Dermis microvascular lymphatic vessel endothelial cell (primary cell): ENCODE data around the gene GHRH. TPM values are rescaled to one million over a fixed set of nuclear protein-coding genes. Genes with fewer than 3 reads are reported as not detected.

Experiments used
- DNase-seq, 2 donors: peaks; one replicate each; pipeline versions ENCODE4 v3.0.0 to v3.0.0-alpha.2; 2010; ENCODE audit warnings: low read depth in 2 of 2
- total RNA-seq: library from RNA; depleted of rRNA; stranded (reverse); fragments of >200 nt; gene quantifications from 2 replicates; pipeline ENCODE4 v1.2.1, GENCODE V29; 2014

Gene GHRH, protein sequence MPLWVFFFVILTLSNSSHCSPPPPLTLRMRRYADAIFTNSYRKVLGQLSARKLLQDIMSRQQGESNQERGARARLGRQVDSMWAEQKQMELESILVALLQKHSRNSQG
- total RNA-seq, result not detected in 2 replicates

DNA sequence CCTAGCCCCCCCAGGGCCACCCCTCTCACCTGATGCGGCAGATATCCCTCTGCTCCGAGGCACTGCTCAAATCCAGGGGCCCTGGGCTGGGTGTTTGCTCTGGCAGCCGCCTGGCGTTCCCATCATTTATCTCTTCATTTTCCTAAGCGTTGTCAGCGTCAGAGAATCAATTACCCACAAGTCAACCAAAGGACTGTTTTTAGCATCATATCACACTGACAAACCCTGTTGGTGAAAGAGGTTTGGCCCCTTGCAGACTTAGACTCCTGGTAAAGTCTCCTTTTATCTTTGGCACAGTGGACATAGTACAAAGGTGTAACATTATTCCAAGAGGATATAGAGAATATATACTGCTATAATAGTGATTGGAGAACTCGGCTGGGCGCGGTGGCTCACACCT lies at the start of gene GHRH:
Gene GHRH, minus strand, starts transcription at position 101 of the 400 bp plus-strand sequence. CDS start 4,925 bp downstream, outside the sequence.
- no peak for DNase-seq

DNA sequence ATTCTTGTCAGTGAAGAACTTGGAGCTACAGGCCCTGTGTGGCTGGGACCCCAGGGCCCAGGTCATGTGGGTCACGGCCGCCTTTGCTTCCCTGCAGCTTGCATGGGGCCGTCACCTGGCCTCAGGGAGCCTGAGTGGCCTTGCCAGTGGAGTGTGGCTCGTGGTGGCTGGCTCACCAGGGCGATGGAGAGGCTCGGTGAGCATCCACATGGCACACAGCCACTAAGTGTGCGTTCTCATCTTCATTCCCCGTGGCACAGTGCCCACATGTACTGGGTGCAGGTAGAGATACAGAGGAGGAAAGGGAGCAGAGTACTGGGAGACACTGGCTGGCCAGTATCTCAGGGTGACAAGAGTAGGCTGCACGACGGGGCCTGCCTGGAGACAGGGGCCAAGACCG lies 49.3 kb upstream of the GHRH start:
- no peak for DNase-seq

DNA sequence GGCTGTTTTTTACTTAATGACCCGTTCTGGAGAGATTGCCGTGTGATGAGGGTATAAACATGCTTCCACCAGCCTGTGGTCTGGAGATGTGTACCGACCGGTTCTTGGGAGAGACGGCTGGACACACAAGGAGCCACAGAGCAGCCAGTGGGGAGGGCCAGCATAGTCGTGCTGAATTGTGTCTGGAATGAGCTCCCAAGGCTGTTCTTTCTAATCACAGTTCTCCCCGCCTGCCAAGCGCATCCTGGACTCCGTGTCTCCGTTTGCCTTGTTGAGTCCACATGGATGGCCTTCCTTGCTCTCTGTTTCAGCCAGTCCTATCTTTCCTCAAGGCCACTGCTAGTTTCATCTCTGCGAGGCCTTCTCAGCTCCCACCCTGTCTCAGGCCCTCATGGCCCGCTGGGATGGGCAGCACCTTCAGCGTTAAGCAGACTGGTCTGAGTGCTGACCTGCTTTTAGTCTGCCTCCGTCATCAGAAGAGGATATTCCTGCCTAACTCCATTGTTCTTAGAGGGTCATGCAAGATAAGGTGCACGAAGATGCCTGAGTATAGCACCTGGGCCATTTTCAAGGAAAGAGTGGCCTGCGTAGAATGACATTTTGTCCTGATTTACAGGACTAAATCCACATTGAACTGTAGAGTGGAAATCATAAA lies 48.4 kb upstream of the GHRH start:
- no peak for DNase-seq

DNA sequence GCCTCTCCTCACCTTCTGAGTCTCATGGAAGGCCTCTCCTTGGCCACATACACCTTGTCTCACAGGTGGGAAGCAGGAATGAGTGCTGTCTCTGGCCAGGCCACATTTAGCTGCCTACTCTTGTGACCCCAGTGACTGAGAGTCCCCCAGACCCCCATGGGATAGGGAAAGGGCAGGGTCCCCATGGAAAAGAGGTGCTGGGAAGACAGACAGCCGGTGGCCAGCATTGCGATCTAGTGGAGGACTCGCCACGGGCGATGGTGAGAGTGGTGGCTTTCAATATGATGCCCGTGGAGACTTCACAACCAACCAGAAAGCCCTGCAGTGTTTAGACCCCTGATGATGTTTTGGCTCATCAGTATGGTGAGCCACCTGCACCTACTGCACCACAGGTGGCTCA lies 47.7 kb upstream of the GHRH start:
- DNase-seq, result no peak

DNA sequence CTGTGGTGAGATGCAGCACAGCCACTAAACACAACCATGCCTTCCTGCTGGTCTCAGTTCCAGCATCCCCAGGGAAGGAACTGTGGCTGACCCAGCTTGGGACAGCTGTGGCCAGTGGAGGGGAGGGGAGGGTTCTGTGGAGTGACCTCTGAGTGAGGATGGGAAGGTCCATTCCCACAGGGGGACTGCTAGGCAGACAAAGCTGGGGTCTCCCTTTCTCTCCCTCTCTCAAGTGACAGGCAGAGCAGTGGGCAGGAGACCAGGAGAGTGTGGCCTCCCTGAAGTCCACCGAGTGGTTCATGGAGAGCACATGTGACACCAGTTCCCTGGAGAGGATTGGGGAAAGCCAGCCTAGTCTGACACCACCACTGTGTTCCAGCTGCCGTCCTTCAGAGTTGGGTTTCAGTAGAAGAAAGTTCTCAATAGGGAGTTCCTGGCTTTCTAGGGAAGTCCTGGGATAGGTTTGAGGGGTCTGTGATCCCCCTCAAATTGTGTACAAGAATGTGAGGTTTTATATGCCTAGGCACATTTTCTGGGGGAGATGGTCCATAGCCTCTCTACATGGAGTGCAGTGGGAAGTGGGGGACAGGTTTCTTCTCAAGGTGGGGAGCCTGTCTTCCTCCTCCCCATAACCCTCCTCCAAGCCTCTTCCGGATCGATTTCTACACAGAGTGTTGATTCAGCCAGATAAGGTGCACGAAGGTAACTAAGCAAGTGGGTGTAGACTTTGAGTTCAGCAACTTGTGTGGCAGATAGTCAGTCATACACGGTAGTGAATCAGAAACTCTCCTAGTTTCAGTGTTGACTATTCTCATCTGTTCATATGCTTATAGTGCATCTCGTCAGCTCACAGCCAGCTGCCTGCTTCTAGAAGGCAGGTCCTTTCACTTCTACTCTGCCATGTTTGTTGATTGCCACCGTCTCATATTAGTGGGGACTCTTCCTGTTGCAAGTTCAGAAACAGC lies 46.8 kb upstream of the GHRH start:
- no peak for DNase-seq

DNA sequence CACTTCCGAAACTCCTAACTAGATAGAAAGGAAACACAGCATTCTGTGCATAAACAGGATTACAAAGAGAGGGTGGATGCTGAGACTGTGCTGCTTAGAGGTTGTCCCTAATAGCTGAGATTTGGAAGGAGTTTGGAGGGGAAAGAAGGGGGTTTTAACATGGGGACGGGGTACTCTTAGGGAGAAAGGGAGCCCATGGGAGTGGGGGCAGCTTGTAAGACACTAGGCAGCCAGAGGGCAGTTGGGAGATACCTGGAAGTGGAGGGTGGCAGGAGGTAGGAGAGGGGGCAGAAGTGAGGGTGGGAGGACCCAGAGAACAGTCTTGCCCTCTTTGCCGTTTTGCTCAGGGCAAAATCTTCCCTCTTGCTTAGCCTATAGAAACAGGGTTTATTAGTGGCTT lies 44.2 kb upstream of the GHRH start:
- DNase-seq, result no peak

DNA sequence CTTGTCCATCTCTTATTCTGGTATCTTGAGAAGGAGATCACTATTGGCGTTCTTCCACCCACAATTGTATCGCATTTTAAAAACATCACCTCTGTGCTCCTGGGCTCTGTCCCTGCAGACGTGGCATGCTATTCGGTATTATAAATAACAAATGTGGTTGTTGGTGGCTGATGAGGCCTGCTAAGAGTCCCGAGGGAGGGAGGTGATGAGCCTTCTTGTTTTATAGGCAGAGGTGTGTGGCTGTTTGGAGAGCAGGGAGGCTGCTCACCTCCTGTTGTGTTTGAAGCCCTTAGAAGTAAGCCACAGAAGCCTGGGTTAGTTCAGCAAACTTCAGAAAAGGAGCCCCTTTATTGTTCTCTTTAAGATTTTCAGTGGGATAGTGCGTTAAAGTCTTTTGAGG lies 43.5 kb upstream of the GHRH start:
- no peak for DNase-seq

DNA sequence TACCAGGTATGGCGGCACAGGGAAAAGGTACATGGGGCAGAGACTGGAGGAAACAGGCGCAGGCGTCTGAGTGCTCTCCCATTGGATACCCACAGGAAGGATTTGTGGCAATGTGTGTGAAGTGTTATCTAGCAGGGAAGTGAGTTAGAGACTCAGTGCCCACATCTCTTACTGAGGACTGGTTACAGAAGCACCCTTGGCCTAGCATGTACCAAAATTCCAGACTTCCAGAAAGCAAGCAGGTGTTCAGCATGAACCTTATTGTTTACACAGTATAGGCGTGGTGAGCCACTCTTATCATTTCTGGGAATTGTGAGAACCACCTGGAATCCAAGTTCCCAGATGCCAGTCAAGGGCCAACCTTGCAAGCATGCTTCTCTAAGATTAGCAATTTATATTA lies 42.0 kb upstream of the GHRH start:
- no peak for DNase-seq

DNA sequence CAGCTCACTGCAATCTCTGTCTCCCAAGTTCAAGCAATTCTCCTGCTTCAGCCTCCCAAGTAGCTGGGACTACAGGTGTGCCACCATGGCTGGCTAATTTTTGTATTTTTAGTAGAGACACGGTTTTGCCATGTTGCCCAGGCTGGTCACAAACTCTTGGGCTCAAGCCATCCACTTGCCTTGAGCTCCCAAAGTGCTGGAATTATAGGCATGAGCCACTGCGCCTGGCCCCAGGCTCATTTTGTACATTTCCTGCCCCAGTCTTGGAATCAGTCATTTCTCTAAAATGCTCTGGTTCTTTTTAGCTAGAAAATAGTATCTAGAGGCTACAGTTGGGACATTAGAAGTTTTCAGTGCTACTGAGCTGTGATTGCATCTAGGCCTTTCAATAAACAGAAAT lies 41.4 kb upstream of the GHRH start:
- no peak for DNase-seq

DNA sequence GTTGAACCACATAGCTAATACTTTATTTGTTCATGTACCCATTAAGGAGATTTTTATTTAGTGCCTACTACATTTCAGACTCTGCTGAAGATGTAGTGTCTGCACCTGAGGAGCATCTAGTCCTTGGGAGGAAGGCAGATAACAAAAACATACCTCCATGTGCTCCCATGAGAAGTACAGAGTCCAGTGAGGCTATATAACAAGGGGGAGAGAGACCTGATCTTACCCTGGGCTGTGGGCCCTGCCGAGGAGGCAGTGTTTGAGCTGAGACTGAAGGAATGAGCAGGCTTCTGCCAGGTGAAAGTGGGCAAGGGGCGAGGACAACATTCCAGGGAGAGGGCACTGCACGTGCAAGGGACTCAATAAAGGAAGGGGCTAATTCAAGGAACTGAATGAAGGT lies 39.9 kb upstream of the GHRH start:
- DNase-seq, result no peak

DNA sequence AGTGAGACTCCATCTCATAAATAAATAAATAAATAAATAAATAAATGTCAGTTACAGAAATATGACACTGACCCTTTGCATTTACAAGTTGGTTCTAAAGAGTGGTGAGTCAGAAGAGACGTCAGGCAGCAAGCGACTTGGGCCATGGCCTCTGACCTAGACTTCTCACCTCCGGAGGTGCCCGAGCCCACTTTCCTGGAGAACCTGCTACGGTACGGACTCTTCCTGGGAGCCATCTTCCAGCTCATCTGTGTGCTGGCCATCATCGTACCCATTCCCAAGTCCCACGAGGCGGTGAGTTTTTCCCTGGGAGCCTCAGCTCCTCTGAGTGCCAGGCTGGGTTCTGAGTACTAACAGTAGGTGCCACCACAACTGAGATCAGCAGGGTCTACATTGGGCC lies 39.5 kb upstream of the GHRH start:
- DNase-seq, result no peak

DNA sequence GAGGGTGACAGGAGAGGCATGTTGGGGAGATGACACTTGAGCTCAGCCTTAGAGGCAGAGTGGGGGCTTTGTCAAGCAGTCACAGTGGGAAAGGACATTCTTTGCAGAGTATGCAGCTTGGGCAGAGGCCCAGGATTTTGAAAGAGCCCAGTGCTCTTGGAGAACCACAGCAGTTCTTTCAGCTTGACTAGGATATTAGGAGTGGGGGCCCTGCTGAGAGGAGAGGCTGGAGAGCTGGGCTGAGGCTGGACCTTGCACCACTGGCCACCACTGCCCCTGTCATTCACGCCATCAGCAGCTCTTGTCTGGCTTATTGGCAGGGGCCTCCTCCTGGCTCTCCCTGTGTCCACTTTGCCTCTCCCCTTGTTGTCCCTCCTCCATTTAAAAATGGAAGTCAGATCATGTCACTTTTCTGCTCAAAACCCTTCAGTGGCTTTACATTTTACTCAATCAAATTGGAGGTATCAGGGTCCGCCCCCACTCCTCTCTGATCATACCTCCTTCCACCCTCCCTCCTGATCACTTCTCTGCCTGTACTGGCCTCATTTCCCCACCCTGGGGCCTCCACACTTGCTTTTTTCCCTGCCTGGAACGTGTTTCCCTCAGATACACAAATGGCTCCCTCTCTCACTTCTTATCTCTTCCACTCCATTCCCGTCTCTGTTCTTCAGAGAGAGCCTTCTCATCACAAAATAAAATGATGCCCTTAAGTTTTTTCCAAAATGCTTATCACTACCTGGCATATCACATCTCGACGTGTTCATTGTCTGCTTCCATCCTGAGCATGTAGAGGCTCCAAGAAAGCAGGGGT lies 38.3 kb upstream of the GHRH start:
- DNase-seq, result no peak

DNA sequence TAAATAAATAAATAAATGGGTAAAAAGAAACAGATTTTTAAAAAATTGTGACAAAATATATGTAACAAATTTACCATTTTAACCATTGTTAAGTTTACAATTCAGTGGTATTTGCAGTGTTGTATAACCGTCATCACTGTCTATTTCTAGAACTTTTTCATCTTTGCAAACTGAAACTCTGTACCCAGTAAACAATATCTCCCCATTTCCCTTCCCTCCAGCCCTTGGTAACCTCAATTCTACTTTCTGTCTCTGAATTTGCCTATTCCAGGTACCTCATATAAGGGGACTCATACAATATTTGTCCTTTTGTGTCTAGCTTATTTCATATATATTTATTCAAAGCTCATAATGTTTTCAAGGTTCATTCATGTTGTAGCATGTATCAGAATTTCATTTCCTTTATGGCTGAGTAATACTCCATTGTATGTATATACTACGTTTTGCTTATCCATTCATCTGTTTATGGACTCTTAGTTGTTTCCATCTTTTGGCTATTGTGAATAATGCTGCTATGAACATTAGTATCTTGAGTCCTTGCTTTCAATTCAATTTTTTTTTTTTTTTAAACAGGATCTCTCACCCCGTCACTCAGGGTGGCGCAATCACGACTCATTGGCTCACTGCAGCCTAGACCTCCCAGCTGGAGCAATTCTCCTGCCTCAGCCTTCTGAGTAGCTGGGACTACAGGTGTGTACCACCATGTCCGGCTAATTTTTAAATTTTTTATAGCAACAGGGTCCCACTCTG lies 36.8 kb upstream of the GHRH start:
- no peak for DNase-seq

DNA sequence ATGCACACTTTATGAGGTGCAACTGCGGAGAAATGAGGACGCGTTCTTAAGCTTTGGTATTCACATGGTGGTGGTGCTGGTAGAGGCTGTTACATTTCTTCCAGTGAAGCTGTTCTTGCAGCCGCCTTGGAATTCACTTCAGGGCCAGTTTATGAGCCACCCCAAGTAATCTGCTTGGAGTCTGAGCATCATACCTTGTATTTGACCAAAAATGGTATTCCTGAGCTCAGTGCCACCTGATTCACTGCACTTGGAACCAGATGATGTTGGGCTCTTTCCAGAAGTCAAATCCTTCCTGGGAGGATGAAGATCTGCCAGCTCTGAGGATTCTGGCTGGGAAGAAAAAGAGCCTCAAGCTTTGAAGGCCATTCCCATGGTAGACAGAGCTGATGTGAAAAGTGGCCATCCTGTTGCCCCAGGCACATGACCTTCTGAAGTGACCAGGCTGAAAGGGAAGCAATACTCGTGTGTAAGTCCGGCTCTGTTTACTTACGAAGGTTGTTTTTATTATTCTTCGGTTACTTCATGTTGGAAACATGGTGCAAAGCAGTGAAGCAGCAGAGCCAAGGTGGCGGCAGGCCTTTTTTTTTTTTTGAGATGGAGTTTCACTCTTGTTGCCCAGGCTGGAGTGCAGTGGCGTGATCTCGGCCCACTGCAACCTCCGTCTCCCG lies 35.6 kb upstream of the GHRH start:
- DNase-seq, result no peak

DNA sequence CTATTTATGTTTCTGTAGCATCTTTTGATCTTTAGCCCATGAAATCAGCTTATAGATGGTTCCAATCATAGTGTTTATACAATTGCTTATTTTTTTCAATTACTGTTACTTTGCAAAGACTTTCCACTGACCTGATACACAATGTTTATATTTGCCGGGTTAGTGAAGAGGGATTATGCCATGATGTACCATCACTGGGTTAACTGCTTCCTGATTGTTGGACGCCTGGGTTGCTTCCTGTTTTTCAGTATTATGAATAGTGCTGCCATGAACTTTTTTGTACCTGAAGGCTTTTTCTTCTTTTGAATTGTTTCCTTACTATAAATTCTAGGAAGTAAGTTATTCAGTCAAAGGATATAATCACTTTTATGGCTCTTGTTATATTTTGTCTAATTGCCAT lies 34.8 kb upstream of the GHRH start:
- DNase-seq, result peak; percentile 11 to 52

DNA sequence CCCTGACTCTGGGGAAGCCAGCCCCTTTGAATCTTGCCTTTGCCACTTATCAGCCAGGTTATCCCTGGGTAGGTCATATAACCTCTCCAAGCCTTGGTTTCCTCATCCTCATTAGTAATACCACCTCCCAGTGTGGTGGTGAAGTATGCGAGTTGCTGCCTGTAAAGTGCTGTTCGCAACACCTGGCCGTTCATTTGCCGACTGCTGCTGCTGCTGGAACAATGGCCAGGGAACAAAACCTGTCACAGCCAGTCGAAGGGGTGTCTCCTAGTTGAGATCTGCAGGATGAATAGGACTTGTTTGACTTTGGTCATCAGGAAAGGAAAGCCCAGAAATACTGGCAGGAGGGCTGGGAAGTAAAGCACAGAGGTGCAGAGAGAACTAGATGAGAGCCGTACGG lies 34.0 kb upstream of the GHRH start:
- DNase-seq, result no peak

DNA sequence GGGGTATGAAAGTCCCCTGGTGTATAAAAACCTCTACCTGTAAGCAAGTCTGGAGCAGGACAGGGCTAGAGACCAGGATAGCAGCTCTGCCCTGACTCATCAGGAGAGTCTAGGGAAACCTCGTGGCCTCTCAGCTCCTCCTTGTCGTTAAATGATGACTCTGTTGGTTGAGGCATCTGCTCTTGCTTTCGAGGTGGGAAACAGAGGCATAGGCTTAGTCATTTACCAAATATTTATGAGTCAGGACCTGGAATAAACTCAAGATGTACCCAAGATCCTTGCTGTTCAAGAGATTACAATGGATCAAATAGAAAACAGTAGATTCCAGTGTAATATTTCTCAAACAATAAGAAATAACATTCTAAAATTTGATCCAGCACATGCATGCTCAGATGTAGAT lies 33.4 kb upstream of the GHRH start:
- peak in 1 of 2 donors; percentile 78 for DNase-seq

DNA sequence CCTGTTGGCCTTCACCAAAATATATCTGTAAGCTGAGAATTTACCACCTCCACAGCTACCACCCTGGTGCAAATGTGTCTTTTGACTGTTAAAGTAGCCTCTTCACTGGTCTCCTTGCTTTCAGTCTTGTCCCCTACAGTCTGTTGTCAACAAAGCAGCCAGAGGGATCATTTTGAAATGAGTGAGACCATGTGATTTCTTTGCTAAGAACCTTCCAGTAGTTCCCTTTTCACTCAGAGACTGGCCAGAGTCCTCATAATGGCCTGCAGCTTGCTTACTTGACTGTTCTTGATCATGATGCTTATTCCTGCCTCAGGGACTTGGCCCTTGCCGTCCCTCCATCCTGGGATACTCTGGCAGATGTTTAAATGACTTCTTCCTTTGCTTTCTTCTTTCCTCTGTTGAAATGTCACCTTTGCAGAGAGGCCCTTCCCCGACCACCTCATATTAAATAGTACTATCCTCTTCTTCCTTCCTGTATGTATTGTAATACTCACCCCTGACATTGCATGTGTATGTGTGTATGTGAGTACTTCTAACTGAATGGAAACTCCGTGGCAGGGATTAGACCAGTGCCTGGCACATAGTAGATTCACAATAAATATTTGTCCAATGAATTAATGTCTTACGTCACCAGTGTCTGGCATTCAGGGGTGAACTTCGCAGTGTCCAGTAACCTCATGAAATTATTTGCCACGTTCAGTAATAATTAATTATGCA lies 32.8 kb upstream of the GHRH start:
- DNase-seq, result peak; percentile 4 to 16

DNA sequence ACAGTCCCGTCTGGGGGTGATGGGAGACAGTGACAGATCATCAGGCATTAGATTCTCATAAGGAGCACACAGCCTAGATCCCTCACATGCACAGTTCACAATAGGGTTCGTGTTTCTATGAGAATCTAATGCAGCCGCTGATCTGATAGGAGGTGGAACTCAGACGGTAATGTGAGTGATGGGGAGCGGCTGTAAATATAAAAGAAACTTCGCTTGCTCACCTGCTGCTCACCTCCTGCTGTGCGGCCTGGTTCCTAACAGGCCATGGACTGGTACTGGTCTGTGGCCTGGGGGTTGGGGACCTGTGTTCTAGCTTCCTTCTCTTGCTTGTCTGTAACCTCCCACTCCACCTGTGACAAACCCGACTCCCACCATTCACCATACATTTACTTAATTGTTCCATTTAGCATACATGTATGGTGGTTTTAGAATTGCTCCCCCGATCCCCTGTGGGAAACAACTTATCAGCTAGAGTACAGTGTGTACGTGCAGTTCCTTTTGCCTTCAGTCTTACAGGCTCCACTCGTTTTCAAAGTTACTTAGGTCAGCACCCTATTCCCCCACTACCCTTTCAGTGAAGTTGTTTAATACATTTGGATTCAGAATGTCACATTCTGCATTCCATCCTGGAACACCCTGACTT lies 31.8 kb upstream of the GHRH start:
- no peak for DNase-seq
